HepG2 (cell line): ENCODE data around the gene SYPL2. TPM values are rescaled to one million over a fixed set of nuclear protein-coding genes. Genes with fewer than 3 reads are reported as not detected.

Experiments used
- AGO1 ChIP-seq: fragments of 200-400 bp; formaldehyde crosslinking; IDR thresholded peaks from 2 replicates; pipeline ENCODE4 v1.6.1; 2017; ENCODE audit warnings: mild to moderate bottlenecking, low read depth, low read length, moderate library complexity; ENCODE audit not compliant: poor library complexity, severe bottlenecking
- ARID4A ChIP-seq: sonication (generic); formaldehyde crosslinking; IDR thresholded peaks from 2 replicates; pipeline ENCODE4 v1.5.0; 2020; ENCODE audit warnings: mild to moderate bottlenecking, missing genetic modification reagents, borderline replicate concordance
- CBX2 ChIP-seq, 2 experiments: fragments of 200-600 bp in 1 of 2; sonication (generic); formaldehyde crosslinking in 1 of 2; IDR thresholded peaks; 2 replicates each; pipeline versions ENCODE4 v1.7.0 to v1.8.1; 2018 to 2022; ENCODE audit warnings: low read depth in 2 of 2, low read length in 1 of 2, mild to moderate bottlenecking in 1 of 2, missing genetic modification reagents in 1 of 2
- DZIP1 ChIP-seq: sonication (generic); formaldehyde crosslinking; IDR thresholded peaks from 2 replicates; pipeline ENCODE4 v1.5.0; 2020; ENCODE audit warnings: mild to moderate bottlenecking, missing genetic modification reagents
- KDM5B ChIP-seq: sonication (generic); formaldehyde crosslinking; IDR thresholded peaks from 2 replicates; pipeline ENCODE4 v1.4.0; 2020; ENCODE audit warnings: missing genetic modification reagents, mild to moderate bottlenecking, borderline replicate concordance
- KLF15 ChIP-seq: sonication (generic); formaldehyde crosslinking; IDR thresholded peaks from 2 replicates; pipeline ENCODE4 v1.8.1; 2023; ENCODE audit warnings: borderline replicate concordance, mild to moderate bottlenecking, inconsistent platforms, missing genetic modification reagents, mixed read lengths
- MATR3 ChIP-seq: sonication (generic); formaldehyde crosslinking; IDR thresholded peaks from 2 replicates; pipeline ENCODE4 v1.4.0; 2020; ENCODE audit warnings: missing genetic modification reagents
- MAX ChIP-seq: IDR thresholded peaks from 2 replicates; pipeline ENCODE4 v1.6.1; 2012; ENCODE audit warnings: inconsistent platforms
- MTA1 ChIP-seq: sonication (generic); formaldehyde crosslinking; IDR thresholded peaks from 2 replicates; pipeline ENCODE4 v1.4.0; 2020; ENCODE audit warnings: missing genetic modification reagents, mild to moderate bottlenecking, borderline replicate concordance
- NFIC ChIP-seq: IDR thresholded peaks from 2 replicates; pipeline ENCODE4 v1.6.1; 2012; ENCODE audit warnings: mild to moderate bottlenecking, low read length, inconsistent platforms
- NONO ChIP-seq, 2 experiments: fragments of 450-650 bp in 1 of 2; sonication (generic) in 1 of 2; formaldehyde crosslinking in 1 of 2; IDR thresholded peaks in 1 of 2; conservative IDR thresholded peaks in 1 of 2; 2 replicates each; pipeline versions ENCODE4 v1.6.1 to v1.8.0; 2017 to 2022; ENCODE audit warnings: mild to moderate bottlenecking in 1 of 2, missing genetic modification reagents in 1 of 2, moderate library complexity in 1 of 2
- PATZ1 ChIP-seq: sonication (generic); formaldehyde crosslinking; IDR thresholded peaks from 2 replicates; pipeline ENCODE4 v1.4.0; 2020; ENCODE audit warnings: missing genetic modification reagents
- SALL2 ChIP-seq: sonication (generic); formaldehyde crosslinking; IDR thresholded peaks from 2 replicates; pipeline ENCODE4 v1.8.1; 2023; ENCODE audit warnings: mild to moderate bottlenecking, missing genetic modification reagents, inconsistent platforms
- ZNF766 ChIP-seq: sonication (generic); formaldehyde crosslinking; IDR thresholded peaks from 2 replicates; pipeline ENCODE4 v1.5.0; 2020; ENCODE audit warnings: missing genetic modification reagents, borderline replicate concordance
- ZNF777 ChIP-seq: sonication (generic); formaldehyde crosslinking; IDR thresholded peaks from 2 replicates; pipeline ENCODE4 v1.4.0; 2020; ENCODE audit warnings: missing genetic modification reagents
- ZSCAN29 ChIP-seq: sonication (generic); formaldehyde crosslinking; conservative IDR thresholded peaks from 2 replicates; pipeline ENCODE4 v1.4.0; 2020; ENCODE audit warnings: mild to moderate bottlenecking, missing genetic modification reagents
- polyA plus RNA-seq, 8 experiments: library from polyadenylated mRNA; depleted of rRNA in 3 of 8; stranded (reverse) in 7 of 8; unstranded in 1 of 8; fragments of >200 nt; fragmentation: Illumina TruSeq in 4 of 8; extraction: Trizol in 4 of 8; gene quantifications; 2 replicates each; pipeline versions ENCODE4 v1.2.1 to v1.2.3, GENCODE V29; 2011 to 2016; ENCODE audit warnings: low read depth in 4 of 8, missing spikeins in 1 of 8, mixed read lengths in 1 of 8; ENCODE audit not compliant: insufficient read depth in 1 of 8
- total RNA-seq, 5 experiments: library from RNA; depleted of rRNA; stranded (reverse); fragments of >200 nt; fragmentation: Illumina TruSeq; extraction: Trizol; gene quantifications; 2 replicates each; pipeline ENCODE4 v1.2.3, GENCODE V29; 2016; ENCODE audit warnings: low read depth in 1 of 5

Gene SYPL2
- total and polyA plus RNA-seq, 2 of the 13 experiments (the other 11 are each of a cell fraction or from before 2014, with no cell fraction given) = 0.17 to 0.24 TPM

- TF ChIP-seq NONO (IDR thresholded peaks at IDR 0.05) (no peak), NONO (CRISPR knock-in tag; conservative IDR thresholded peaks at IDR 0.05) (0 out of 2 replicates have a peak, but pooled peaks have one; percentile 24), KLF15 (CRISPR knock-in tag) (0 out of 2 replicates have a peak, but pooled peaks have one; percentile 49), SALL2 (peak; percentile 36; the same call in 1 of the 2 replicates), ARID4A (CRISPR knock-in tag) (peak; percentile 67; the same call in 1 of the 2 replicates), ZSCAN29 (CRISPR knock-in tag) (peak; percentile 62; the same call in 1 of the 2 replicates), ZNF777 (CRISPR knock-in tag) (peak; percentile 100), KDM5B (CRISPR knock-in tag) (peak; percentile 62; the same call in 1 of the 2 replicates), MTA1 (CRISPR knock-in tag) (peak; percentile 69; the same call in 1 of the 2 replicates), MAX (peak; percentile 50), ZNF766 (CRISPR knock-in tag) (no peak), CBX2 (IDR thresholded peaks at IDR 0.05; ENCODE audit: low read depth, low read length) (no peak), CBX2 (CRISPR knock-in tag; IDR thresholded peaks at IDR 0.05; ENCODE audit: low read depth) (peak; percentile 89), MATR3 (CRISPR knock-in tag) (no peak), NFIC (no peak), DZIP1 (0 out of 2 replicates have a peak, but pooled peaks have one; percentile 29), AGO1 (peak; percentile 19), PATZ1 (0 out of 2 replicates have a peak, but pooled peaks have one; percentile 14)
These were observed at the start of gene SYPL2 (continued) for GRCh38 chr1:109466452-109467300.
